ENCODE data around the gene DNAJC3. TPM values are rescaled to one million over a fixed set of nuclear protein-coding genes. Genes with fewer than 3 reads are reported as not detected.

The DNAJC3 gene
- total and polyA plus RNA-seq, 2 of the 8 experiments (the other 6 are each of a cell fraction or from before 2014, with no cell fraction given): 4.3 to 24.1 TPM

- H2BK15ac ChIP-seq (ENCODE audit: low read length): no peak overlapping the region
- no peak overlapping the region for H3K27ac ChIP-seq (ENCODE audit: low read depth, low read length)
- no peak overlapping the region for H3K18ac ChIP-seq (ENCODE audit: extremely low read depth, low read length)
- no peak overlapping the region for H3K9ac ChIP-seq (replicated peaks in 1 of 4; ENCODE audit: extremely low read depth in 1 of 4, low read depth in 3 of 4, low read length in 3 of 4)
- no peak overlapping the region for H2BK12ac ChIP-seq (ENCODE audit: low read depth, low read length)
- DNase-seq (ENCODE audit: low read depth in 1 of 2, low spot score in 2 of 2) (peak; percentile 25 to 81), FAIRE-seq (peak; percentile 94)
- no peak overlapping the region for H3K23ac ChIP-seq (ENCODE audit: insufficient read length)
- no peaks in the 10 kb centered on the region for H3K23me2 ChIP-seq (ENCODE audit: low read depth, low read length)
- no peaks in the 10 kb centered on the region for H3K79me1 ChIP-seq (ENCODE audit: low read depth, low read length)
- H3K36me3 ChIP-seq (ENCODE audit: control insufficient read depth in 2 of 4, insufficient read depth in 4 of 4, low read length in 3 of 4): no peaks in the 10 kb centered on the region
- peaks cover 4 to 6% of the 10 kb centered on the region in 2 experiments; a peak in 2 of 4 replicates for H3K9me3 ChIP-seq (ENCODE audit: insufficient read depth in 2 of 2, low read depth in 1 of 2, low read length in 1 of 2)
- no peaks in the 10 kb centered on the region for H3K79me2 ChIP-seq (ENCODE audit: control insufficient read depth in 1 of 2, insufficient read depth in 2 of 2, low read length in 2 of 2)
- ChIA-PET CTCF (ENCODE audit: partially characterized antibody) (interaction anchor here (0.6 to 8.4 kb wide), 62 partner anchors 9 to 1273 kb away, joined by 3 to 142 read pairs (median 4); partner anchors contain the start of genes DNAJC3 and DZIP1), POLR2A (ENCODE audit: partially characterized antibody) (interaction anchor here (1.2 kb wide), 1 partner anchor 191 kb away, joined by 3 read pairs; no protein-coding TSS in a partner anchor)
- H3K4me3 ChIP-seq (ENCODE audit: extremely low read depth in 1 of 4, insufficient read depth in 2 of 4, low read depth in 3 of 4, low read length in 4 of 4): no peak overlapping the region
- no peaks in the 10 kb centered on the region for H4K20me1 ChIP-seq (replicated peaks in 1 of 2; ENCODE audit: control insufficient read depth in 1 of 2, insufficient read depth in 2 of 2, low read length in 2 of 2)
- H2BK5ac ChIP-seq (ENCODE audit: low read depth, low read length): no peak overlapping the region
- H3K27me3 ChIP-seq (replicated peaks in 1 of 4; ENCODE audit: control insufficient read depth in 3 of 4, extremely low read depth in 1 of 4, insufficient read depth in 3 of 4, low read length in 3 of 4): no peaks in the 10 kb centered on the region
- H3K56ac ChIP-seq (replicated peaks; ENCODE audit: insufficient read length, low read depth, low read length): no peak overlapping the region
- H3K4me2 ChIP-seq (ENCODE audit: insufficient read depth in 1 of 2, low read depth in 2 of 2, low read length in 2 of 2): no peak overlapping the region
- H2BK20ac ChIP-seq (ENCODE audit: low read length): no peak overlapping the region
- H2AFZ ChIP-seq (ENCODE audit: low read length): no peak overlapping the region
- H4K91ac ChIP-seq (replicated peaks; ENCODE audit: insufficient read length, low read length): no peak overlapping the region
- 55% methylated on average over 3 of the region's 3 CpGs; no CpG with 5 or more reads in 1 of the 2 experiments for WGBS, 2 experiments (ENCODE audit: extremely low coverage in 1 of 2, insufficient coverage in 1 of 2, insufficient read length in 1 of 2, insufficient replicate concordance in 2 of 2, low coverage in 1 of 2, low lambda C conversion rate in 2 of 2, missing lambda C conversion rate in 1 of 2)
- no peak overlapping the region for H2AK5ac ChIP-seq (ENCODE audit: low read depth, low read length)
- no peak overlapping the region for H2BK120ac ChIP-seq (replicated peaks; ENCODE audit: low read depth, low read length)
- H4K8ac ChIP-seq (ENCODE audit: extremely low read depth, insufficient read depth, low read length): no peak overlapping the region
- H3K4ac ChIP-seq (replicated peaks; ENCODE audit: insufficient read length, low read depth, low read length): no peak overlapping the region
- H3K4me1 ChIP-seq (replicated peaks in 1 of 4; ENCODE audit: control insufficient read depth in 3 of 4, insufficient read depth in 4 of 4, low read length in 3 of 4): no peaks in the 10 kb centered on the region
- H3K14ac ChIP-seq (ENCODE audit: insufficient read length): no peak overlapping the region
- no peak overlapping the region for H4K5ac ChIP-seq (ENCODE audit: insufficient read length, low read depth, low read length)
- TF ChIP-seq POLR2A (IDR thresholded peaks at IDR 0.05; ENCODE audit: control extremely low read depth in 1 of 2, low read depth in 2 of 2, low read length in 2 of 2) (no peak), CTCF (IDR thresholded peaks at IDR 0.05; ENCODE audit: control extremely low read depth in 1 of 3, insufficient read depth in 1 of 3, low read depth in 1 of 3, low read length in 3 of 3) (peak; percentile 82 to 87 (median 87)), SP2 (IDR thresholded peaks at IDR 0.05; ENCODE audit: low read length) (no peak), TBP (IDR thresholded peaks at IDR 0.05; ENCODE audit: low read depth, low read length) (no peak), CEBPB (IDR thresholded peaks at IDR 0.05; ENCODE audit: low read depth, low read length) (no peak), SIN3A (conservative IDR thresholded peaks at IDR 0.05 in 1 of 2, IDR thresholded peaks at IDR 0.05 in 1 of 2; ENCODE audit: low read depth in 1 of 2, low read length in 2 of 2) (0 out of 4 replicates have a peak, but pooled peaks of 1 of the 2 experiments have one; percentile 26), RAD21 (IDR thresholded peaks at IDR 0.05 in 1 of 2, conservative IDR thresholded peaks at IDR 0.05 in 1 of 2; ENCODE audit: low read depth in 2 of 2, low read length in 2 of 2) (peak; percentile 98 to 99), ATF3 (IDR thresholded peaks at IDR 0.05; ENCODE audit: insufficient read depth, low read depth, low read length) (no peak), EGR1 (IDR thresholded peaks at IDR 0.05; ENCODE audit: borderline replicate concordance, low read depth, low read length) (no peak)
Observed at GRCh38 chr13:95834134-95834765, 157.3 kb downstream of the DNAJC3 start.
